MM.1S (cell line): ENCODE results near the gene FHIT.

ENCODE experiments used
- CTCF ChIP-seq: fragments of 300-600 bp; sonication (generic); IDR thresholded peaks from 2 replicates; pipeline ENCODE4 v1.5.1; 2016; ENCODE audit warnings: antibody characterized with exemption, low read length, mixed read lengths
- EZH2 ChIP-seq: fragments of 300-600 bp; sonication (generic); optimal IDR thresholded peaks from 2 replicates; pipeline ENCODE3; 2017; ENCODE audit warnings: low read depth, mild to moderate bottlenecking, antibody characterized with exemption, low read length, mixed read lengths
- EZH2phosphoT487 ChIP-seq: fragments of 300-600 bp; sonication (generic); IDR thresholded peaks from 2 replicates; pipeline ENCODE4 v1.6.1; 2018; ENCODE audit warnings: antibody characterized with exemption, low read length

- TF ChIP-seq CTCF (no peak), EZH2 (no peak), EZH2phosphoT487 (no peak)
Measured at GRCh38 chr3:60887574-60887973, 363.7 kb downstream of the FHIT start.
